H1 (cell line): ENCODE results near the gene CEACAM21.

Experiments used
- GABPA ChIP-seq: IDR thresholded peaks from 2 replicates; pipeline ENCODE4 v1.6.1; 2011; ENCODE audit warnings: mild to moderate bottlenecking, low read length, moderate library complexity, borderline replicate concordance; ENCODE audit not compliant: insufficient read depth
- POLR2A ChIP-seq, 2 experiments: IDR thresholded peaks; 1 replicate in 1 of 2; 2 replicates in 1 of 2; pipeline ENCODE4 v1.6.1; 2011; ENCODE audit warnings: low read depth in 2 of 2, low read length in 2 of 2, mild to moderate bottlenecking in 2 of 2; ENCODE audit errors: control extremely low read depth in 1 of 2
- POLR2AphosphoS5 ChIP-seq: IDR thresholded peaks from 2 replicates; pipeline ENCODE4 v1.6.1; 2011; ENCODE audit warnings: low read depth, low read length
- TCF12 ChIP-seq: IDR thresholded peaks from 2 replicates; pipeline ENCODE4 v1.6.1; 2011; ENCODE audit warnings: low read depth, mild to moderate bottlenecking, low read length
- ZNF274 ChIP-seq: IDR thresholded peaks from 2 replicates; pipeline ENCODE4 v1.7.0; 2012; ENCODE audit warnings: low read length, borderline replicate concordance; ENCODE audit errors: extremely low read depth

GRCh38 chr19:41587101-41587837 is 11.3 kb downstream of the CEACAM21 start:
- TF ChIP-seq GABPA (no peak), ZNF274 (no peak), POLR2A (IDR thresholded peaks at IDR 0.05; ENCODE audit: control extremely low read depth in 1 of 2, low read depth in 2 of 2, low read length in 2 of 2) (no peak), TCF12 (no peak), POLR2AphosphoS5 (no peak)
